BJ (cell line): ENCODE measurements around the gene MRPL41. TPM values are rescaled to one million over a fixed set of nuclear protein-coding genes. Genes with fewer than 3 reads are reported as not detected.

Source experiments
- CTCF ChIA-PET: fragments of 350-600 bp; formaldehyde crosslinking; extraction: SDS; loops from one replicate; lab custom pipeline; 2021; ENCODE audit warnings: antibody characterized with exemption, inconsistent platforms; lab: Yijun Ruan, JAX
- POLR2A ChIA-PET: fragments of 300-600 bp; sonication (Branson Sonifier 250); formaldehyde crosslinking; extraction: SDS; loops from one replicate; lab custom pipeline; 2021; ENCODE audit warnings: antibody characterized with exemption; lab: Charles Lee
- DNase-seq: peaks from one replicate; pipeline ENCODE4 v3.0.0-alpha.2; 2011; ENCODE audit warnings: low read depth
- H3K27me3 ChIP-seq: 2 replicates; pipeline ENCODE4 v1.6.0; 2011; ENCODE audit warnings: low read length; ENCODE audit not compliant: control insufficient read depth, insufficient read depth
- H3K36me3 ChIP-seq: 2 replicates; pipeline ENCODE4 v1.5.1; 2011; ENCODE audit warnings: low read length; ENCODE audit not compliant: control insufficient read depth, insufficient read depth
- H3K4me3 ChIP-seq: 2 replicates; pipeline ENCODE4 v1.5.1; 2011; ENCODE audit warnings: low read depth, mild to moderate bottlenecking, control low read depth, low read length
- polyA plus RNA-seq: library from polyadenylated mRNA; depleted of rRNA; stranded (reverse); fragments of >200 nt; gene quantifications from 2 replicates; pipeline ENCODE4 v1.2.3, GENCODE V29; 2011
- TF ChIP-seq, protein P1 (sequence below): IDR thresholded peaks from 2 replicates; pipeline ENCODE4 v1.5.1; 2011; ENCODE audit warnings: low read depth, mild to moderate bottlenecking, control low read depth, inconsistent platforms, low read length, moderate library complexity; ENCODE audit not compliant: insufficient read depth

MRPL41 gene
- polyA plus RNA-seq, 1 experiment: 28.7 TPM

DNA sequence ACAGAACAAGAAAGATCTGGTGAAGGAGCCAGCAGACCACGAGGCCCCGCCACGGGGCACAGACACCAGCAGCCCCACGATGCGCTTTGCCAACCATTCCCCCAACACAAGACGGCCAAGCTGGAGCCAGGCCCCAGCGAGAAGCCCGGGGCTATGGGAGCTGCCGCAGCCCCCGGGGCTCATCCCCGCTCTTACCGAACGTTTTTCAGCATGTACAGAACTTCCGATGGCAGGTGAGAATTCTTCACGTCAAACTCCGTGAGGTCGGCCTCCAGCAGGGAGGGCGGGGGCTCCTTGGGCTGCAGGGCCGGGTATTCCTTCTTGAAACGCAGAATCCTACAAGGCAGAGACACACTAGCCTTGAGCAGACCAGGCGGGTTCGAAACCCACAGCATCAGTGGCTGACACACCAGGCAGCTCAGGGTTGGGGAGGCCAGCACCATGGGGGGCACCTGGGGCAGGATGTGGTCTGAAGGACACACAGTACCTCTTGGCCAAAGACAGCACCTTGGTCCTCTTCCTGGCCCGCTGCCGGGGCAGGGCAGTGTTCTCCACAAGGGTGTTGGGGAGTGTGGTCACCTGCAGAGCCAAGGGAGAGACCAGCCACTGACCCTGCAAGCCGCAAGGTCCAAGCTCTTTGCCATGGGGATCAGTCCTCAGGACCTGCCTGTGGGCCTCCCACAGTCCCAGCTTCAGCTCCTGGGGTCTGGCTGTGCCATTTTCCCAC lies 8.3 kb upstream of the MRPL41 start:
- Histone ChIP-seq H3K4me3 (no peak overlapping the region), H3K27me3 (no peaks in the 10 kb centered on the region), H3K36me3 (no peaks in the 10 kb centered on the region)
- POLR2A ChIA-PET: no interaction called here
- CTCF ChIA-PET: interaction anchor here (0.7 to 3.5 kb wide), 4 partner anchors 8 to 301 kb away, joined by 3 to 11 read pairs (median 3); partner anchors contain the start of gene MRPL41
- TF ChIP-seq, protein P1, sequence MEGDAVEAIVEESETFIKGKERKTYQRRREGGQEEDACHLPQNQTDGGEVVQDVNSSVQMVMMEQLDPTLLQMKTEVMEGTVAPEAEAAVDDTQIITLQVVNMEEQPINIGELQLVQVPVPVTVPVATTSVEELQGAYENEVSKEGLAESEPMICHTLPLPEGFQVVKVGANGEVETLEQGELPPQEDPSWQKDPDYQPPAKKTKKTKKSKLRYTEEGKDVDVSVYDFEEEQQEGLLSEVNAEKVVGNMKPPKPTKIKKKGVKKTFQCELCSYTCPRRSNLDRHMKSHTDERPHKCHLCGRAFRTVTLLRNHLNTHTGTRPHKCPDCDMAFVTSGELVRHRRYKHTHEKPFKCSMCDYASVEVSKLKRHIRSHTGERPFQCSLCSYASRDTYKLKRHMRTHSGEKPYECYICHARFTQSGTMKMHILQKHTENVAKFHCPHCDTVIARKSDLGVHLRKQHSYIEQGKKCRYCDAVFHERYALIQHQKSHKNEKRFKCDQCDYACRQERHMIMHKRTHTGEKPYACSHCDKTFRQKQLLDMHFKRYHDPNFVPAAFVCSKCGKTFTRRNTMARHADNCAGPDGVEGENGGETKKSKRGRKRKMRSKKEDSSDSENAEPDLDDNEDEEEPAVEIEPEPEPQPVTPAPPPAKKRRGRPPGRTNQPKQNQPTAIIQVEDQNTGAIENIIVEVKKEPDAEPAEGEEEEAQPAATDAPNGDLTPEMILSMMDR: no peak
- no peak for DNase-seq

DNA sequence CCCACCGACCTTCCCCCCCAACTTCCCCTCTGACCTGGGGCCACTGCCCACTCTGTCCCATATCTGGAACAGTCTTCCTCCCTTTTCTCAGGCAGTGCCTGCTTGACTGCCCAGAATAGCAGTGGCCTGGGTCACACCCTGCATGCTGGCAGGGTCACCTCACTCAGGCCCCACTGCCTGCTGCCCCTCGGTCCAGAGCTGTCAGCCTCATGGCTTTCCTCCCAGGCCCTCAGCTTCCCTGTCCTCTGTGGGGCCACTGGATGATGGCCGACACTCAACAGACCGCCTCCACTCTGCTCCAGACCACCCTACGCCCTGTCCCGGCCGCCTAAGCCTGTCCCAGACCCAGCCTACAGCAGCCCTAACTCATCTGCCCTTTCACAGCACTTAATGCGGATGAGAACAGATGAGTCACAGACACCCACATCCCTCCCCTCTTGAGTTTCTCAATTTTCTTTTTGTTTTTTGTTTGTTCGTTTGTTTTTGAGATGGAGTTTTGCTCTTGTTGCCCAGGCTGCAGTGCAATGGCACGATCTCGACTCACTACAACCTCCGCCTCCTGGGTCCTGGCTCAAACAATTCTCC lies 7.4 kb upstream of the MRPL41 start:
- DNase-seq: no peak
- H3K36me3 ChIP-seq: no peaks in the 10 kb centered on the region
- ChIA-PET POLR2A (no interaction called here), CTCF (interaction anchor here (0.7 to 1.7 kb wide), 2 partner anchors 9 to 13 kb away, joined by 3 to 13 read pairs; no protein-coding TSS in a partner anchor)
- TF ChIP-seq, protein P1: no peak
- no peak overlapping the region for H3K4me3 ChIP-seq
- H3K27me3 ChIP-seq: no peaks in the 10 kb centered on the region

DNA sequence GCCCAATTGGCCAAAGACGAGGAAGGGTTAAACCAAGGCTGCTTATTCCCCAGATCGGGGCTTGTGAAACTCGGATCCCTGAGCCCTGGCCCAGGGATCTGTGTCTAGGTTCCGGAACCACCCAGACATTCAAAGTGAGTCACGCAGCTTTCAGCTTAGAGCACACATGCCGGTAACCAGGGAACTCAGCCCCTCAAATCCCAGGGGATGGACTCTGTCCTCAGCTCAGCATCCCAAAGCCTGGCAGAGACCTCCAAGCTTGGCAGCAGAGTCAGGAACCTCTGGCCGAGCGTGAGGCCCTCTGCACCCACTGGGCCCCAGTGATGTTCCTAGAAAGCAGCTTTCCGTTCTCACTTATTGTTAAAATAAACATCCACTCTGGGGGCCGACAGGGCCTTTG lies 6.6 kb upstream of the MRPL41 start:
- no peak overlapping the region for H3K4me3 ChIP-seq
- TF ChIP-seq, protein P1: no peak
- CTCF ChIA-PET: interaction anchor here (0.6 to 2.0 kb wide), 3 partner anchors 10 to 18 kb away, joined by 5 to 13 read pairs (median 6); no protein-coding TSS in a partner anchor
- H3K36me3 ChIP-seq: no peaks in the 10 kb centered on the region
- H3K27me3 ChIP-seq: no peaks in the 10 kb centered on the region
- no peak for DNase-seq
- POLR2A ChIA-PET: no interaction called here

DNA sequence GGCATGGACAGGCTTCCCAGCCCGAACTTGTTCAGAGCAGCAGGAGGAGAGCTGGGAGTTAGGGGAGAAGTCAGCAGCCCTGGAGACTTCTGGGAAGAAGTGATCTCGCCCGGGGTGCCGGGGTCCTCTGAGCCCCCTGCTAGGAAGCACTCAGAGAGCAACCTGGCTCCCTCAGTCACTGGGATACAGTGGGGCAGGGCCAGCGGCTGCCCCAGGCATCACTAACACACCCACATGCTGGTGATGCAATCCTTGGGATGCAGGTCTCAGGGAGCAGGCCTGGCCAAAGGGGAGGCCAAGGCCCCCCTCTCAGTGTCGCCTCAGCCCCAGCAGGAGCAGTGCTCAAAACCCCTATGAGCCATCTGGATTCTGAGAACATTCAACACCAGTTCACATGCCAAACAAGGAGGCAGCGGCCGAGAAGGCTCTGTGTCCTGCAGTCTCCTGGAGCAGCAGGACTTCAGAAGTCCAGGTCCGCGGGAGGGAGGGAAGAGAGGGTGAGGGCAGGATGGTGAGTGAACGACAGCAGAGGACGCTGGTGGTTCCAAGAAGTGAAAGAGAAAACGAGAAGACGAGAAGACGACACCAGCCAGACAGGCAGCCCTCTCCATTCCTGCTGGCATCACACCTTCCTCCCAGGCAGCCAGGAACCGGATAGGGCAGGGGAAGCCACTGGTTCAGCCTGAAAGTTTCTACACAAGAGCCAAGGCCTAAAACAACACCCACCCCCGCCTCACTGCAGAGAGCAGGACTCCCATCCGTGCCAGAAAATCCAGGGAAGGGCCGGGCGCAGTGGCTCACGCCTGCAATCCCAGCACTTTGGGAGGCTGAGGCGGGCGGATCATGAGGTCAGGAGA lies 3.8 kb upstream of the MRPL41 start:
- DNase-seq: no peak
- CTCF ChIA-PET: no interaction called here

More for the DNA sequence above, 3.8 kb upstream of the MRPL41 start:
- Histone ChIP-seq H3K36me3 (no peaks in the 10 kb centered on the region), H3K27me3 (no peaks in the 10 kb centered on the region), H3K4me3 (no peak overlapping the region)
- TF ChIP-seq, protein P1: no peak
- POLR2A ChIA-PET: no interaction called here
